NCI-H2196 treated with DMSO at 0.1 percent for 48 hours (cell line): Measurements from ENCODE around the gene RAPGEF5.

Experiments used
- DNase-seq: peaks from one replicate; lab custom pipeline; 2025; ENCODE audit not compliant: unreplicated experiment; lab: John Stamatoyannopoulos, UW

Gene RAPGEF5

GRCh38 chr7:22229148-22229547 is 127.8 kb downstream of the RAPGEF5 start:
- DNase-seq, result no peak

DNA sequence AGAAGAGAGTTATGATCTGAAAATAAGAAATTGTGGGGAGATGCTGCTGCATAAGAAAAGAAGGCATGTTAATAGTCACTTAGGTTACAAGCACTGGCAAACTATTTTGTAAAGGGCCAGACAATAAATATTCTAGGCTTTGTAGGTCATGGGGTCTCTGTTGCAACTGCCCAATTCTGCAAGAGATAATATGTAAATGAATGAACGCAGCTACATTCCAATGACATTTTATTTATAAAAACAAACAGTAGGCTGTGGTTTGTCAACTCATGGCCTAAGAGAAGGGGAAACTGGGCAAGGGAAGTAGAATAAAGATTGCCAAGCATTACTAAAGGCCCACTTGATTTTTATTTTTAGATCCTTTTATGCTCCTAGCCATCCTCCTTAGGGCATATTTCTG is 133.1 kb downstream of the RAPGEF5 start:
- DNase-seq, result no peak

- no peak for DNase-seq
Measured at GRCh38 chr7:22220941-22221340, 136.0 kb downstream of the RAPGEF5 start.

GRCh38 chr7:22219739-22220493 is 137.0 kb downstream of the RAPGEF5 start:
- DNase-seq, result no peak

DNA sequence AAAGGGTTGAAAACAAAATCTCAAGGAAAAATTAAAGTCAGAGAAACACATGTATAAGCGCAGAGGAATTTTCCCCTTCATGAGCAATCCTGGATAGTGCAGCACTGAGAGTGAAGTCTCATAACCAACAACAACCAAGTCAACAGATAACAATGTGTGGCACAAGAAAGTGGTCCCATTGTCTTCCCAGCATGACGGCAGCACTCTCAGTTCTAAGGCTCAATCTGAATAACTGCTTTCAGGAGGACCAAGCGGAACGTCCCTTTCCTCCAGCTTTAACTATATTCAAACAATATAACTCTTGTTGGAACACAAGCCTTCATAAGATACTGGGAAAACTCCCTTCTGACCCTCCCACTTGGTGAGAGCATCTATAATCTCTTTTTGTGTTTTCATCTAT is 137.9 kb downstream of the RAPGEF5 start:
- no peak for DNase-seq

GRCh38 chr7:22216832-22217475 is 140.0 kb downstream of the RAPGEF5 start:
- DNase-seq, result no peak

DNA sequence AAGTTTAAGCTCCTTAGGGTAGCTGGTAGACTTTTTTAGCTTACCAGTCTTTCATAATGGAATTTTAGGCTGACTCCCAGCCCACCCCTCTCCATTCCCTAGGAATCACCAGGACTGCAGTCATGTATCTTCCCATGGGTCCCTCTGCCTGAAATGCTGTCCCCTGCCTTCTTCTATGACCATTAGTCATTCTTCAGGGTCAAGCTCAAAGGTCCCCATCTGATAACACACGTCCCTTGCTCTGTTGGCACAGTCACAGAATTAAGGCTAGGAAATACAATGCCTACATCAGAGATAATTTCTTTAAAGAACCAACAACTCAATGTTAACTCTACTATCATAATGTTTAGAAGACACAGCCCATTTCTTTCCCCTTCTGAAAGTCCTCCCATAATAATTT is 140.6 kb downstream of the RAPGEF5 start:
- no peak for DNase-seq

GRCh38 chr7:22214000-22214399 is 143.0 kb downstream of the RAPGEF5 start:
- no peak for DNase-seq

GRCh38 chr7:22213081-22213480 is 143.9 kb downstream of the RAPGEF5 start:
- DNase-seq, result no peak

DNA sequence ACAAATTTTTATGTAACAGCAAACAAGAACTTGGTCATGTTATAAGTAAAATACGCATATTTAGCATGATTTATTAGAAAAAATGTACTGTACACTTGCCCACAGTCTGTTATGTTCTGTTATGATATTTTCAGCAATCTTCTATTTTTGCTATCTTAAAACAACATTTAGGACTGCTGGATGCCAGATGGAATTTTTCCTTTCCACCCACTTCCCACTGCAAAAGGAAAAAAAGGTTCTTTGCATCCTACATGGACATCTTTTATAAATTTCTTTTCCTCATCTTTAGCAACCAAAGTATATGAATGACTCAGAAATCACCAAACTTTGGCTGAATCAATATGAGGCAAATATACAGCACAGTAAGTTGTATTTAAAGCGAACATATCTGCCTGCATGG is 146.0 kb downstream of the RAPGEF5 start:
- DNase-seq, result no peak

- DNase-seq, result no peak
Measured at GRCh38 chr7:22210355-22210754, 146.6 kb downstream of the RAPGEF5 start.

- no peak for DNase-seq
Measured at GRCh38 chr7:22208799-22209198, 148.2 kb downstream of the RAPGEF5 start.

- DNase-seq, result no peak
Measured at GRCh38 chr7:22207724-22208225, 149.2 kb downstream of the RAPGEF5 start.

DNA sequence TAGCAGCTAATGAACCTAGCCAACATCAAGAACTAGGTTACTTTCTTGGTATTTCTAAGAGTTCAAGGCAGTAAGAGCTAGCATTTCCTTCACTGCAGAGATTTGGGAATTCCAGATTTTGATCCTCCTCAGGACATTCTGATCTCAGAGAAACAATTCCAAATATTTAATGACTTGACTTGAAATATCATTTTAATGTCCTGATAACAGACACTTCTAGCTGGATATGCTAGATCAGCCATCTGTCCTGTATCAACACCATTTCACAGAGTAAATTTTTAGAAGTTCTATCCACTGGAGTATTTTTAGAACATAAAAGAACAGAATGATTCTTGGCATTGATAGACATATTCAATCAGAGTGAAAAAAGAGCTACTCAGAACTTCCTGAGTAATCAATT is 151.3 kb downstream of the RAPGEF5 start:
- DNase-seq, result no peak

DNA sequence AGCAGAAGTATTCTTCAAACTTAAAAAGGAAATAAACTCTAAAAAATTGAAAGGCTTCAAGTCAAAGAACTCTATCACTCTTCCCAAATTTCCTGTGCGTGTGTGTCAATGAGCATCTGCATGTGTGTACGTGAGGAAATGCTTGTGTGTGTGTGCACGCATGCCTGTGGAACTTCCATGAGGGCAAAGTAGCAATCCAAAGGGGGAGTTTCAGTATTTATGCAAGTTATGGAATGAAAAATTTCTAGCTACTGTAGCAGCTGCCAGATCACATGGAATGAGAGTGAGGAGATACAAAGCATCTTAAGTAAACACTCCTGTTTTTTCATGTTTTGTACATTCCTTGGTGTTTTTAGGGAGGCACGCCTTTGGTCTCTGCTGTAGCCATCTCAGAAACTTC is 152.6 kb downstream of the RAPGEF5 start:
- DNase-seq, result no peak

- DNase-seq, result no peak
Measured at GRCh38 chr7:22202141-22202540, 154.8 kb downstream of the RAPGEF5 start.

GRCh38 chr7:22201186-22201880 is 155.6 kb downstream of the RAPGEF5 start:
- DNase-seq, result no peak

DNA sequence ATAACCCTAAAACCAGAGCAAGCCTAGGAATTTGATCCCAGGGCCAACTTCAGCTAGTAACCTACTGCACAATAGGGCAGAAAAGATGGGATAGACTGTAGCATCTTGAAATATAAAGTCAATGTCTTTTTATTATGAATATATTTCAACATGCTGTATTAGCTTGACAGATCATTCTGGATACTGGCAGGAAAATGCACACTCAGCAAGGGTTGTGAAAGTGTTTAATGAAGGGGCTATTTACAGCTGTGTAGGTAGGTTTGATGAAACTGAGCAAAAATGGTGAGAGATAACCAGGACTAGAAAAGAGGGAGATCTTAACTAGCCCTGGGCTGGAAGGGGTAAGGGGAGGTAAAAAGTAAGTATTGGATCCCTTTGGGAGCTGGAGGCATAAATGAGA is 156.2 kb downstream of the RAPGEF5 start:
- no peak for DNase-seq

GRCh38 chr7:22200238-22200637 is 156.7 kb downstream of the RAPGEF5 start:
- DNase-seq, result no peak

- DNase-seq, result no peak
Measured at GRCh38 chr7:22197376-22197775, 159.6 kb downstream of the RAPGEF5 start.

DNA sequence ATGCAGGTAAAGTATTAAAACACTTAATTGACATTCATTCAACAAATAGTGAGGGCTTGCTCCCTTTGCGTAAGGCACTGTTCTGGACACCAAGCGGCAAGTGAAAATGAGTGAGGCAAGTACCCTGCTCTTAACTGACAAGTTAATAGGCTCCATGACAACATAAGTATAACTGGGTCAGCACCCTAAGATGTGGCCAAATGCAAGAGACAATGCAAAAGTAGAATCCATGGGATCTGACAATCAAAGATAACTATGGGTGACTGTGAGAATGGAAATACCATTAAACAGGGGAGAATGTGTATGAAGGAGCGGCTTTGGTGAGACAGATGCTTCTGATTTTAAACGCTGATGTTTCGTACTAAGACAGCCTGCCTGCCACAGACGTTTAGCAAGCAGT is 160.5 kb downstream of the RAPGEF5 start:
- DNase-seq, result no peak
